ENCODE results near the gene KCNH1.

GRCh38 chr1:210657806-210658205 lies 476.1 kb downstream of the KCNH1 start:
- TF ChIP-seq CTCF (IDR thresholded peaks at IDR 0.05), result no peak
- TF ChIP-seq POLR2A (IDR thresholded peaks at IDR 0.05), result no peak

Data from lower leg skin (tissue), 3 donors.